K562 (cell line): Measurements from ENCODE around the gene SNCG. TPM values are rescaled to one million over a fixed set of nuclear protein-coding genes. Genes with fewer than 3 reads are reported as not detected.

ENCODE experiments used
- BRD4 ChIP-seq: fragments of 200-600 bp; sonication (generic); IDR thresholded peaks from 2 replicates; pipeline ENCODE4 v1.6.1; 2017; ENCODE audit warnings: inconsistent platforms
- E2F3 ChIP-seq: fragments of 250-450 bp; sonication (Bioruptor Pico); IDR thresholded peaks from 2 replicates; pipeline ENCODE4 v1.4.0; 2020; ENCODE audit warnings: mild to moderate bottlenecking
- HLTF ChIP-seq: fragments of 450-650 bp; IDR thresholded peaks from 2 replicates; pipeline ENCODE4 v1.6.1; 2016
- HNRNPL ChIP-seq: fragments of 200-400 bp; formaldehyde crosslinking; IDR thresholded peaks from 2 replicates; pipeline ENCODE4 v1.6.1; 2017; ENCODE audit warnings: low read depth, mild to moderate bottlenecking, low read length
- ILF3 ChIP-seq: fragments of 450-650 bp; IDR thresholded peaks from 2 replicates; pipeline ENCODE4 v1.6.1; 2018; ENCODE audit warnings: antibody characterized with exemption, mild to moderate bottlenecking, moderate library complexity, borderline replicate concordance
- KLF1 ChIP-seq: fragments of 450-650 bp; IDR thresholded peaks from 2 replicates; pipeline ENCODE4 v1.6.1; 2016; ENCODE audit warnings: missing genetic modification characterization, missing compliant biosample characterization
- PTBP1 ChIP-seq: fragments of 200-400 bp; formaldehyde crosslinking; IDR thresholded peaks from 2 replicates; pipeline ENCODE4 v1.6.1; 2017; ENCODE audit warnings: low read depth, low read length
- RCOR1 ChIP-seq, 2 experiments: IDR thresholded peaks; 2 replicates each; pipeline ENCODE4 v1.6.1; 2012; ENCODE audit warnings: low read depth in 2 of 2, low read length in 2 of 2, borderline replicate concordance in 1 of 2, improper control_type of control experiment in 1 of 2
- TCF3 ChIP-seq: sonication (generic); formaldehyde crosslinking; IDR thresholded peaks from 2 replicates; pipeline ENCODE4 v1.4.0; 2020; ENCODE audit warnings: mild to moderate bottlenecking, missing genetic modification reagents
- ZNF232 ChIP-seq: sonication (generic); formaldehyde crosslinking; IDR thresholded peaks from 2 replicates; pipeline ENCODE4 v1.8.0; 2022; ENCODE audit warnings: mild to moderate bottlenecking, missing genetic modification reagents
- polyA plus RNA-seq, 8 experiments: library from polyadenylated mRNA; depleted of rRNA in 4 of 8; stranded (reverse) in 5 of 8; unstranded in 3 of 8; fragments of >200 nt; fragmentation: Nextera tagmentation in 2 of 8; fragmentation: Illumina TruSeq in 1 of 8; extraction: Ambion mirVana in 2 of 8; extraction: Trizol in 1 of 8; gene quantifications; 2 replicates each; pipeline versions ENCODE4 v1.2.1 to v1.2.3, GENCODE V29; 2011 to 2014; ENCODE audit warnings: inconsistent platforms in 1 of 8, missing spikeins in 1 of 8
- total RNA-seq, 7 experiments: library from RNA; depleted of rRNA in 6 of 7; stranded (reverse); fragments of >200 nt in 6 of 7; fragmentation: Illumina TruSeq in 2 of 7; extraction: Trizol in 2 of 7; gene quantifications; 2 replicates each; pipeline versions ENCODE4 v1.2.1 to v1.2.3, GENCODE V29; 2011 to 2021; ENCODE audit warnings: low replicate concordance in 1 of 7
- TF ChIP-seq, protein P1 (sequence below): fragments of 200-800 bp; sonication (Bioruptor generic); IDR thresholded peaks from 2 replicates; pipeline ENCODE4 v1.6.1; 2016; ENCODE audit warnings: missing genetic modification characterization, missing compliant biosample characterization
- TF ChIP-seq, protein P2 (sequence below): sonication (generic); formaldehyde crosslinking; IDR thresholded peaks from 2 replicates; pipeline ENCODE4 v1.8.1; 2023; ENCODE audit warnings: mild to moderate bottlenecking, missing genetic modification reagents

Gene SNCG
- total and polyA plus RNA-seq, 9 of the 15 experiments (the other 6 are each of a cell fraction or from before 2014, with no cell fraction given) = 9.8 to 146 (median 93.6) TPM

DNA sequence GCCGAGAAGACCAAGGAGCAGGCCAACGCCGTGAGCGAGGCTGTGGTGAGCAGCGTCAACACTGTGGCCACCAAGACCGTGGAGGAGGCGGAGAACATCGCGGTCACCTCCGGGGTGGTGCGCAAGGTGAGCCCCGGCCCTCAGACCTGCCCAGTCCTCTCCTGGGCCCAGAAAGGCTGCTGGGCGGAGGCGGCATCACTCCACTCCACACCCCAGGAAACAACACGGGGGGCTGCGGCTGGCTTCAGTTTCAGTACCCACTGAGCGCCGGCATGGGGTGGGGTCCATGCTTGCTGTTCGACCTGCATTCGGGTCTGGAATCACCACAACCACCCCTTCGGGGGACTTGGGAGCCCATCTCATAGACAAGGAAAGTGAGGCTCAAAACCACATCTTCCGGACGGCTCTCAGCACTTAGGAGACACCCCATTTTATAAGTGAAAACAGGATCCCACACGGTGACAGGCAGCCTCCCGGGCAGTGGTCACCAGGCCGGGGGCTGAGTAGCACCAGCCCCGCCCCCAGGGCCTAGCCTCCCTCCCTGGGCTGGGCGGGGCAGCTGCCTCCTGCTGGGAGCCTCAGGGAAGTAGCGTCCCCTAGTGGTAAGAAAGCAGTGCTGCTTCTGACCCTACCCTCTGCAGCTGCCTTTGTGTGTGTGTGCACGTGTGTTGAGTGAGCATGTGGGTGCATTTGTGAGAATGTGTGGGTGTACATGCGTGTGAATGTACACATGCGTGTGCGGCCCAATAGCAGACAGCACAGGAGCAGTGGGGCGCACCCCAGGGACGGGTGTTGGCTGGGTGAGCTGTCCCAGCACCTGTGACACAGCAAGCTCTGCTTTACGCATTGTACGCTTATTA is 1.8 kb downstream of the SNCG start (continued):
- TF ChIP-seq HNRNPL = no peak
- no peak for TF ChIP-seq KLF1
- no peak for TF ChIP-seq ZNF232 (CRISPR knock-in tag)
- TF ChIP-seq TCF3 (CRISPR knock-in tag) = no peak
- no peak for TF ChIP-seq HLTF
- TF ChIP-seq, protein P1, sequence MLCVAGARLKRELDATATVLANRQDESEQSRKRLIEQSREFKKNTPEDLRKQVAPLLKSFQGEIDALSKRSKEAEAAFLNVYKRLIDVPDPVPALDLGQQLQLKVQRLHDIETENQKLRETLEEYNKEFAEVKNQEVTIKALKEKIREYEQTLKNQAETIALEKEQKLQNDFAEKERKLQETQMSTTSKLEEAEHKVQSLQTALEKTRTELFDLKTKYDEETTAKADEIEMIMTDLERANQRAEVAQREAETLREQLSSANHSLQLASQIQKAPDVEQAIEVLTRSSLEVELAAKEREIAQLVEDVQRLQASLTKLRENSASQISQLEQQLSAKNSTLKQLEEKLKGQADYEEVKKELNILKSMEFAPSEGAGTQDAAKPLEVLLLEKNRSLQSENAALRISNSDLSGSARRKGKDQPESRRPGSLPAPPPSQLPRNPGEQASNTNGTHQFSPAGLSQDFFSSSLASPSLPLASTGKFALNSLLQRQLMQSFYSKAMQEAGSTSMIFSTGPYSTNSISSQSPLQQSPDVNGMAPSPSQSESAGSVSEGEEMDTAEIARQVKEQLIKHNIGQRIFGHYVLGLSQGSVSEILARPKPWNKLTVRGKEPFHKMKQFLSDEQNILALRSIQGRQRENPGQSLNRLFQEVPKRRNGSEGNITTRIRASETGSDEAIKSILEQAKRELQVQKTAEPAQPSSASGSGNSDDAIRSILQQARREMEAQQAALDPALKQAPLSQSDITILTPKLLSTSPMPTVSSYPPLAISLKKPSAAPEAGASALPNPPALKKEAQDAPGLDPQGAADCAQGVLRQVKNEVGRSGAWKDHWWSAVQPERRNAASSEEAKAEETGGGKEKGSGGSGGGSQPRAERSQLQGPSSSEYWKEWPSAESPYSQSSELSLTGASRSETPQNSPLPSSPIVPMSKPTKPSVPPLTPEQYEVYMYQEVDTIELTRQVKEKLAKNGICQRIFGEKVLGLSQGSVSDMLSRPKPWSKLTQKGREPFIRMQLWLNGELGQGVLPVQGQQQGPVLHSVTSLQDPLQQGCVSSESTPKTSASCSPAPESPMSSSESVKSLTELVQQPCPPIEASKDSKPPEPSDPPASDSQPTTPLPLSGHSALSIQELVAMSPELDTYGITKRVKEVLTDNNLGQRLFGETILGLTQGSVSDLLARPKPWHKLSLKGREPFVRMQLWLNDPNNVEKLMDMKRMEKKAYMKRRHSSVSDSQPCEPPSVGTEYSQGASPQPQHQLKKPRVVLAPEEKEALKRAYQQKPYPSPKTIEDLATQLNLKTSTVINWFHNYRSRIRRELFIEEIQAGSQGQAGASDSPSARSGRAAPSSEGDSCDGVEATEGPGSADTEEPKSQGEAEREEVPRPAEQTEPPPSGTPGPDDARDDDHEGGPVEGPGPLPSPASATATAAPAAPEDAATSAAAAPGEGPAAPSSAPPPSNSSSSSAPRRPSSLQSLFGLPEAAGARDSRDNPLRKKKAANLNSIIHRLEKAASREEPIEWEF (CRISPR knock-in tag) = no peak
- TF ChIP-seq ILF3 = no peak
- peak in 1 of 2 experiments; percentile 41; a peak in 1 of 4 replicates for TF ChIP-seq RCOR1 (IDR thresholded peaks at IDR 0.05; ENCODE audit: borderline replicate concordance in 1 of 2, low read depth in 2 of 2, low read length in 2 of 2)
- TF ChIP-seq E2F3 (CRISPR knock-in tag) = no peak
- TF ChIP-seq PTBP1 = no peak
- TF ChIP-seq, protein P2, sequence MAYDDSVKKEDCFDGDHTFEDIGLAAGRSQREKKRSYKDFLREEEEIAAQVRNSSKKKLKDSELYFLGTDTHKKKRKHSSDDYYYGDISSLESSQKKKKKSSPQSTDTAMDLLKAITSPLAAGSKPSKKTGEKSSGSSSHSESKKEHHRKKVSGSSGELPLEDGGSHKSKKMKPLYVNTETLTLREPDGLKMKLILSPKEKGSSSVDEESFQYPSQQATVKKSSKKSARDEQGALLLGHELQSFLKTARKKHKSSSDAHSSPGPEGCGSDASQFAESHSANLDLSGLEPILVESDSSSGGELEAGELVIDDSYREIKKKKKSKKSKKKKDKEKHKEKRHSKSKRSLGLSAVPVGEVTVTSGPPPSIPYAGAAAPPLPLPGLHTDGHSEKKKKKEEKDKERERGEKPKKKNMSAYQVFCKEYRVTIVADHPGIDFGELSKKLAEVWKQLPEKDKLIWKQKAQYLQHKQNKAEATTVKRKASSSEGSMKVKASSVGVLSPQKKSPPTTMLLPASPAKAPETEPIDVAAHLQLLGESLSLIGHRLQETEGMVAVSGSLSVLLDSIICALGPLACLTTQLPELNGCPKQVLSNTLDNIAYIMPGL (CRISPR knock-in tag) = no peak
- TF ChIP-seq BRD4 = no peak
